Immature natural killer cell (primary cell): ENCODE data around the gene UGT1A8. TPM values are rescaled to one million over a fixed set of nuclear protein-coding genes. Genes with fewer than 3 reads are reported as not detected.
"Not testable (repeated sequence)": the region's sequence is repeated elsewhere in the genome, so short reads cannot be mapped to it uniquely, and the experiment has no call there.

Experiments
- DNase-seq, 3 donors: peaks; one replicate each; pipeline ENCODE4 v3.0.0; 2022; ENCODE audit warnings: mixed read lengths in 1 of 3
- H3K27ac Mint-ChIP-seq, 6 donors: one replicate each; pipeline ENCODE4 v1.8.0; 2020; ENCODE audit warnings: mixed read lengths in 6 of 6, mild to moderate bottlenecking in 5 of 6, inconsistent platforms in 4 of 6, moderate library complexity in 3 of 6
- H3K27me3 Mint-ChIP-seq, 3 donors: one replicate each; pipeline ENCODE4 v1.8.0; 2020 to 2021; ENCODE audit warnings: low read depth in 3 of 3, mild to moderate bottlenecking in 3 of 3, mixed read lengths in 3 of 3, moderate library complexity in 3 of 3, inconsistent platforms in 1 of 3
- H3K36me3 Mint-ChIP-seq, 3 donors: one replicate each; pipeline ENCODE4 v1.8.0; 2020; ENCODE audit warnings: mixed read lengths in 3 of 3, inconsistent platforms in 2 of 3, mild to moderate bottlenecking in 2 of 3
- H3K4me1 Mint-ChIP-seq, 2 donors: one replicate each; pipeline ENCODE4 v1.8.0; 2020; ENCODE audit warnings: inconsistent platforms in 2 of 2, mild to moderate bottlenecking in 2 of 2, mixed read lengths in 2 of 2, moderate library complexity in 1 of 2
- H3K4me3 Mint-ChIP-seq, 5 donors: one replicate each; pipeline ENCODE4 v1.8.0; 2020; ENCODE audit warnings: mild to moderate bottlenecking in 5 of 5, mixed read lengths in 5 of 5, inconsistent platforms in 3 of 5, moderate library complexity in 3 of 5
- H3K9me3 Mint-ChIP-seq, 6 donors: one replicate each; pipeline ENCODE4 v1.8.0; 2020; ENCODE audit warnings: mild to moderate bottlenecking in 6 of 6, mixed read lengths in 6 of 6, inconsistent platforms in 4 of 6, moderate library complexity in 3 of 6
- polyA plus RNA-seq, 3 donors: library from polyadenylated mRNA; unstranded; fragments of 300-500 nt; fragmentation: Illumina TruSeq; gene quantifications; one replicate each; pipeline ENCODE4 v1.2.3, GENCODE V29; 2021

Gene UGT1A8
- polyA plus RNA-seq, 3 donors from 2014 or later, result not detected

- no peak for DNase-seq
- peaks cover 0 to 2% (median 0%) of the 10 kb centered on the region in 6 donors for H3K9me3 Mint-ChIP-seq
- no peak overlapping the region for H3K27ac Mint-ChIP-seq
- H3K4me1 Mint-ChIP-seq, result no peaks in the 10 kb centered on the region
- H3K36me3 Mint-ChIP-seq, result no peaks in the 10 kb centered on the region
- no peak overlapping the region for H3K4me3 Mint-ChIP-seq
- peaks cover 7 to 27% (median 9%) of the 10 kb centered on the region in 3 donors for H3K27me3 Mint-ChIP-seq
These were observed 12.6 kb upstream of the UGT1A8 start for GRCh38 chr2:233604826-233605225.

- Mint-ChIP-seq H3K9me3 (peaks cover 0 to 7% (median 5%) of the 10 kb centered on the region in 6 donors), H3K4me1 (no peaks in the 10 kb centered on the region), H3K27ac (no peak overlapping the region), H3K4me3 (no peak overlapping the region), H3K27me3 (peaks cover 5 to 23% (median 9%) of the 10 kb centered on the region in 3 donors), H3K36me3 (peaks cover 0 to 3% (median 0%) of the 10 kb centered on the region in 3 donors)
- no peak for DNase-seq
These were observed 11.8 kb upstream of the UGT1A8 start for GRCh38 chr2:233605680-233606079.

- DNase-seq, result no peak
- peaks cover 13 to 27% (median 16%) of the 10 kb centered on the region in 3 donors for H3K27me3 Mint-ChIP-seq
- peaks cover 0 to 3% (median 3%) of the 10 kb centered on the region in 3 donors for H3K36me3 Mint-ChIP-seq
- no peaks in the 10 kb centered on the region for H3K4me1 Mint-ChIP-seq
- peaks cover 0 to 22% (median 16%) of the 10 kb centered on the region in 6 donors for H3K9me3 Mint-ChIP-seq
- no peak overlapping the region for H3K27ac Mint-ChIP-seq
- no peak overlapping the region for H3K4me3 Mint-ChIP-seq
These were observed 6.1 kb upstream of the UGT1A8 start for GRCh38 chr2:233611284-233611683.

- H3K9me3 Mint-ChIP-seq, result peaks cover 0 to 5% (median 3%) of the 10 kb centered on the region in 6 donors
- no peak for DNase-seq
- no peaks in the 10 kb centered on the region for H3K36me3 Mint-ChIP-seq
- H3K4me3 Mint-ChIP-seq, result no peak overlapping the region
- H3K27ac Mint-ChIP-seq, result no peak overlapping the region
- H3K27me3 Mint-ChIP-seq, result peaks cover 2 to 16% (median 5%) of the 10 kb centered on the region in 3 donors
- H3K4me1 Mint-ChIP-seq, result no peaks in the 10 kb centered on the region
These were observed 2.8 kb downstream of the UGT1A8 start for GRCh38 chr2:233620204-233620603.

GRCh38 chr2:233621863-233622262 is 4.4 kb downstream of the UGT1A8 start:
- DNase-seq, H3K36me3 Mint-ChIP-seq, H3K9me3 Mint-ChIP-seq, H3K27me3 Mint-ChIP-seq, H3K4me1 Mint-ChIP-seq, H3K27ac Mint-ChIP-seq, H3K4me3 Mint-ChIP-seq: not testable (repeated sequence)

- Mint-ChIP-seq H3K36me3 (peaks cover 0 to 3% (median 0%) of the 10 kb centered on the region in 3 donors), H3K4me3 (no peak overlapping the region), H3K27me3 (peaks cover 1 to 18% (median 5%) of the 10 kb centered on the region in 3 donors), H3K4me1 (no peaks in the 10 kb centered on the region), H3K27ac (no peak overlapping the region), H3K9me3 (peaks cover 3 to 19% (median 10%) of the 10 kb centered on the region in 6 donors)
- DNase-seq, result no peak
These were observed 10.0 kb downstream of the UGT1A8 start for GRCh38 chr2:233627331-233628025.

- not testable (repeated sequence) for H3K9me3 Mint-ChIP-seq, H3K27ac Mint-ChIP-seq, DNase-seq, H3K4me1 Mint-ChIP-seq, H3K4me3 Mint-ChIP-seq, H3K36me3 Mint-ChIP-seq
- peaks cover 7 to 13% (median 7%) of the 10 kb centered on the region in 3 donors for H3K27me3 Mint-ChIP-seq
These were observed 18.9 kb downstream of the UGT1A8 start, which contains the start of gene UGT1A10 for GRCh38 chr2:233636306-233636705. Gene UGT1A10 (plus strand): TSS chr2:233636448. CDS start chr2:233636523, 75 bp downstream.

- no peak overlapping the region for H3K27ac Mint-ChIP-seq
- peaks cover 0 to 6% (median 0%) of the 10 kb centered on the region in 3 donors for H3K36me3 Mint-ChIP-seq
- H3K4me1 Mint-ChIP-seq, result no peaks in the 10 kb centered on the region
- H3K9me3 Mint-ChIP-seq, result peaks cover 0 to 4% (median 0%) of the 10 kb centered on the region in 6 donors
- H3K4me3 Mint-ChIP-seq, result no peak overlapping the region
- peaks cover 2 to 17% (median 2%) of the 10 kb centered on the region in 3 donors for H3K27me3 Mint-ChIP-seq
- DNase-seq, result no peak
These were observed 21.4 kb downstream of the UGT1A8 start for GRCh38 chr2:233638836-233639235.

- Mint-ChIP-seq H3K27me3 (peaks cover 2 to 20% (median 2%) of the 10 kb centered on the region in 3 donors), H3K9me3 (peaks cover 0 to 4% (median 0%) of the 10 kb centered on the region in 6 donors), H3K27ac (no peak overlapping the region), H3K4me3 (no peak overlapping the region), H3K4me1 (no peaks in the 10 kb centered on the region), H3K36me3 (peaks cover 0 to 6% (median 0%) of the 10 kb centered on the region in 3 donors)
- DNase-seq, result no peak
These were observed 22.4 kb downstream of the UGT1A8 start for GRCh38 chr2:233639860-233640259.

GRCh38 chr2:233643128-233643527 is 25.7 kb downstream of the UGT1A8 start:
- Mint-ChIP-seq H3K4me3 (no peak overlapping the region), H3K9me3 (peaks cover 0 to 10% (median 5%) of the 10 kb centered on the region in 6 donors), H3K27me3 (peaks cover 0 to 19% (median 4%) of the 10 kb centered on the region in 3 donors), H3K4me1 (peaks cover 17 to 18% of the 10 kb centered on the region in 2 donors), H3K36me3 (peaks cover 0 to 10% (median 5%) of the 10 kb centered on the region in 3 donors), H3K27ac (no peak overlapping the region)
- DNase-seq, result no peak

- Mint-ChIP-seq H3K4me1 (peaks cover 17 to 18% of the 10 kb centered on the region in 2 donors), H3K27me3 (peaks cover 2 to 19% (median 5%) of the 10 kb centered on the region in 3 donors), H3K9me3 (peaks cover 0 to 10% (median 5%) of the 10 kb centered on the region in 6 donors)
- DNase-seq, H3K4me3 Mint-ChIP-seq, H3K36me3 Mint-ChIP-seq, H3K27ac Mint-ChIP-seq: not testable (repeated sequence)
These were observed 28.6 kb downstream of the UGT1A8 start for GRCh38 chr2:233646033-233646432.

- H3K4me3 Mint-ChIP-seq, result no peak overlapping the region
- no peak for DNase-seq
- H3K36me3 Mint-ChIP-seq, result peaks cover 0 to 5% (median 4%) of the 10 kb centered on the region in 3 donors
- H3K4me1 Mint-ChIP-seq, result peaks cover 34 to 35% of the 10 kb centered on the region in 2 donors
- peaks cover 0 to 8% (median 5%) of the 10 kb centered on the region in 6 donors for H3K9me3 Mint-ChIP-seq
- H3K27ac Mint-ChIP-seq, result no peak overlapping the region
- H3K27me3 Mint-ChIP-seq, result peaks cover 2 to 14% (median 5%) of the 10 kb centered on the region in 3 donors
These were observed 33.5 kb downstream of the UGT1A8 start for GRCh38 chr2:233650981-233651380.

- H3K4me1 Mint-ChIP-seq, result peaks cover 36 to 37% of the 10 kb centered on the region in 2 donors
- H3K27ac Mint-ChIP-seq, result no peak overlapping the region
- no peak overlapping the region for H3K4me3 Mint-ChIP-seq
- DNase-seq, result no peak
- peaks cover 2 to 11% (median 5%) of the 10 kb centered on the region in 3 donors for H3K27me3 Mint-ChIP-seq
- H3K9me3 Mint-ChIP-seq, result peaks cover 0 to 6% (median 4%) of the 10 kb centered on the region in 6 donors
- peaks cover 0 to 4% (median 4%) of the 10 kb centered on the region in 3 donors for H3K36me3 Mint-ChIP-seq
These were observed 34.0 kb downstream of the UGT1A8 start for GRCh38 chr2:233651430-233651829.

GRCh38 chr2:233654501-233654900 is 37.1 kb downstream of the UGT1A8 start:
- peak; percentile 4 to 19 (median 11) for DNase-seq
- Mint-ChIP-seq H3K9me3 (no peaks in the 10 kb centered on the region), H3K27ac (peak overlapping the region in 1 of 6 donors; percentile 59), H3K27me3 (peaks cover 3 to 15% (median 5%) of the 10 kb centered on the region in 3 donors), H3K4me1 (peaks cover 28% of the 10 kb centered on the region in 2 donors), H3K36me3 (no peaks in the 10 kb centered on the region), H3K4me3 (peak overlapping the region in 3 of 5 donors; percentile 25 to 48 (median 29))
